ENCODE data around the gene SIAH1.
"Not testable (repeated sequence)": the region's sequence is repeated elsewhere in the genome, so short reads cannot be mapped to it uniquely, and the experiment has no call there.

SIAH1 gene

GRCh38 chr16:48354877-48355855 is 30.0 kb downstream of the SIAH1 start:
- Histone ChIP-seq H3K27ac (ENCODE audit: low read depth in 2 of 2, low read length in 2 of 2) (no peak overlapping the region), H3K9ac (ENCODE audit: low read depth in 1 of 2, low read length in 2 of 2) (peak overlapping the region in 1 of 2 donors; percentile 17), H3K36me3 (ENCODE audit: control insufficient read depth in 2 of 2, insufficient read depth in 2 of 2, low read length in 2 of 2) (peaks cover 21 to 40% of the 10 kb centered on the region in 2 donors), H3K4me3 (ENCODE audit: low read length in 2 of 2) (no peak overlapping the region), H3K4me1 (ENCODE audit: control insufficient read depth in 2 of 2, insufficient read depth in 2 of 2, low read length in 2 of 2) (peaks cover 0 to 4% of the 10 kb centered on the region in 2 donors), H3K27me3 (ENCODE audit: control insufficient read depth in 2 of 2, insufficient read depth in 2 of 2, low read length in 2 of 2) (no peaks in the 10 kb centered on the region), H3K9me3 (ENCODE audit: control insufficient read depth in 2 of 2, low read length in 2 of 2) (no peaks in the 10 kb centered on the region)

GRCh38 chr16:48354385-48354784 is 30.8 kb downstream of the SIAH1 start:
- not testable (repeated sequence) for H3K4me3 ChIP-seq (ENCODE audit: low read length in 2 of 2); H3K27me3 ChIP-seq (ENCODE audit: control insufficient read depth in 2 of 2, insufficient read depth in 2 of 2, low read length in 2 of 2); H3K9ac ChIP-seq (ENCODE audit: low read depth in 1 of 2, low read length in 2 of 2); H3K27ac ChIP-seq (ENCODE audit: low read depth in 2 of 2, low read length in 2 of 2); H3K4me1 ChIP-seq (ENCODE audit: control insufficient read depth in 2 of 2, insufficient read depth in 2 of 2, low read length in 2 of 2); H3K9me3 ChIP-seq (ENCODE audit: control insufficient read depth in 2 of 2, low read length in 2 of 2)
- H3K36me3 ChIP-seq (ENCODE audit: control insufficient read depth in 2 of 2, insufficient read depth in 2 of 2, low read length in 2 of 2), result peaks cover 21 to 40% of the 10 kb centered on the region in 2 donors

- peaks cover 0 to 4% of the 10 kb centered on the region in 2 donors for H3K4me1 ChIP-seq (ENCODE audit: control insufficient read depth in 2 of 2, insufficient read depth in 2 of 2, low read length in 2 of 2)
- H3K9me3 ChIP-seq (ENCODE audit: control insufficient read depth in 2 of 2, low read length in 2 of 2), result no peaks in the 10 kb centered on the region
- peaks cover 21 to 41% of the 10 kb centered on the region in 2 donors for H3K36me3 ChIP-seq (ENCODE audit: control insufficient read depth in 2 of 2, insufficient read depth in 2 of 2, low read length in 2 of 2)
- H3K27ac ChIP-seq (ENCODE audit: low read depth in 2 of 2, low read length in 2 of 2), result no peak overlapping the region
- no peak overlapping the region for H3K9ac ChIP-seq (ENCODE audit: low read depth in 1 of 2, low read length in 2 of 2)
- H3K4me3 ChIP-seq (ENCODE audit: low read length in 2 of 2), result no peak overlapping the region
- H3K27me3 ChIP-seq (ENCODE audit: control insufficient read depth in 2 of 2, insufficient read depth in 2 of 2, low read length in 2 of 2), result no peaks in the 10 kb centered on the region
These were observed 31.5 kb downstream of the SIAH1 start for GRCh38 chr16:48353565-48354163.

- no peak overlapping the region for H3K27ac ChIP-seq (ENCODE audit: low read depth in 2 of 2, low read length in 2 of 2)
- no peak overlapping the region for H3K9ac ChIP-seq (ENCODE audit: low read depth in 1 of 2, low read length in 2 of 2)
- no peaks in the 10 kb centered on the region for H3K27me3 ChIP-seq (ENCODE audit: control insufficient read depth in 2 of 2, insufficient read depth in 2 of 2, low read length in 2 of 2)
- peaks cover 24 to 40% of the 10 kb centered on the region in 2 donors for H3K36me3 ChIP-seq (ENCODE audit: control insufficient read depth in 2 of 2, insufficient read depth in 2 of 2, low read length in 2 of 2)
- H3K9me3 ChIP-seq (ENCODE audit: control insufficient read depth in 2 of 2, low read length in 2 of 2), result no peaks in the 10 kb centered on the region
- no peak overlapping the region for H3K4me3 ChIP-seq (ENCODE audit: low read length in 2 of 2)
- H3K4me1 ChIP-seq (ENCODE audit: control insufficient read depth in 2 of 2, insufficient read depth in 2 of 2, low read length in 2 of 2), result peaks cover 0 to 4% of the 10 kb centered on the region in 2 donors
These were observed 32.4 kb downstream of the SIAH1 start for GRCh38 chr16:48352648-48353390.

- H3K27me3 ChIP-seq (ENCODE audit: control insufficient read depth in 2 of 2, insufficient read depth in 2 of 2, low read length in 2 of 2), result no peaks in the 10 kb centered on the region
- no peak overlapping the region for H3K9ac ChIP-seq (ENCODE audit: low read depth in 1 of 2, low read length in 2 of 2)
- H3K4me1 ChIP-seq (ENCODE audit: control insufficient read depth in 2 of 2, insufficient read depth in 2 of 2, low read length in 2 of 2), result peaks cover 0 to 4% of the 10 kb centered on the region in 2 donors
- no peak overlapping the region for H3K4me3 ChIP-seq (ENCODE audit: low read length in 2 of 2)
- no peaks in the 10 kb centered on the region for H3K9me3 ChIP-seq (ENCODE audit: control insufficient read depth in 2 of 2, low read length in 2 of 2)
- H3K36me3 ChIP-seq (ENCODE audit: control insufficient read depth in 2 of 2, insufficient read depth in 2 of 2, low read length in 2 of 2), result peaks cover 31 to 42% of the 10 kb centered on the region in 2 donors
- H3K27ac ChIP-seq (ENCODE audit: low read depth in 2 of 2, low read length in 2 of 2), result no peak overlapping the region
These were observed 34.5 kb downstream of the SIAH1 start for GRCh38 chr16:48350736-48351135.

- Histone ChIP-seq H3K36me3 (ENCODE audit: control insufficient read depth in 2 of 2, insufficient read depth in 2 of 2, low read length in 2 of 2) (peaks cover 32 to 37% of the 10 kb centered on the region in 2 donors), H3K4me3 (ENCODE audit: low read length in 2 of 2) (no peak overlapping the region), H3K27ac (ENCODE audit: low read depth in 2 of 2, low read length in 2 of 2) (no peak overlapping the region), H3K9me3 (ENCODE audit: control insufficient read depth in 2 of 2, low read length in 2 of 2) (no peaks in the 10 kb centered on the region), H3K27me3 (ENCODE audit: control insufficient read depth in 2 of 2, insufficient read depth in 2 of 2, low read length in 2 of 2) (no peaks in the 10 kb centered on the region), H3K4me1 (ENCODE audit: control insufficient read depth in 2 of 2, insufficient read depth in 2 of 2, low read length in 2 of 2) (no peaks in the 10 kb centered on the region), H3K9ac (ENCODE audit: low read depth in 1 of 2, low read length in 2 of 2) (no peak overlapping the region)
These were observed 37.2 kb downstream of the SIAH1 start for GRCh38 chr16:48347980-48348379.

GRCh38 chr16:48347191-48347865 is 37.9 kb downstream of the SIAH1 start:
- no peaks in the 10 kb centered on the region for H3K27me3 ChIP-seq (ENCODE audit: control insufficient read depth in 2 of 2, insufficient read depth in 2 of 2, low read length in 2 of 2)
- H3K36me3 ChIP-seq (ENCODE audit: control insufficient read depth in 2 of 2, insufficient read depth in 2 of 2, low read length in 2 of 2), result peaks cover 33% of the 10 kb centered on the region in 2 donors
- H3K4me3 ChIP-seq (ENCODE audit: low read length in 2 of 2), result no peak overlapping the region
- H3K27ac ChIP-seq (ENCODE audit: low read depth in 2 of 2, low read length in 2 of 2), result no peak overlapping the region
- H3K9ac ChIP-seq (ENCODE audit: low read depth in 1 of 2, low read length in 2 of 2), result no peak overlapping the region
- H3K4me1 ChIP-seq (ENCODE audit: control insufficient read depth in 2 of 2, insufficient read depth in 2 of 2, low read length in 2 of 2), result no peaks in the 10 kb centered on the region
- H3K9me3 ChIP-seq (ENCODE audit: control insufficient read depth in 2 of 2, low read length in 2 of 2), result no peaks in the 10 kb centered on the region

GRCh38 chr16:48342591-48342990 is 42.6 kb downstream of the SIAH1 start:
- H3K9me3 ChIP-seq (ENCODE audit: control insufficient read depth in 2 of 2, low read length in 2 of 2), result no peaks in the 10 kb centered on the region
- no peaks in the 10 kb centered on the region for H3K27me3 ChIP-seq (ENCODE audit: control insufficient read depth in 2 of 2, insufficient read depth in 2 of 2, low read length in 2 of 2)
- no peak overlapping the region for H3K4me3 ChIP-seq (ENCODE audit: low read length in 2 of 2)
- H3K27ac ChIP-seq (ENCODE audit: low read depth in 2 of 2, low read length in 2 of 2), result no peak overlapping the region
- peaks cover 8 to 25% of the 10 kb centered on the region in 2 donors for H3K36me3 ChIP-seq (ENCODE audit: control insufficient read depth in 2 of 2, insufficient read depth in 2 of 2, low read length in 2 of 2)
- H3K9ac ChIP-seq (ENCODE audit: low read depth in 1 of 2, low read length in 2 of 2), result no peak overlapping the region
- H3K4me1 ChIP-seq (ENCODE audit: control insufficient read depth in 2 of 2, insufficient read depth in 2 of 2, low read length in 2 of 2), result no peaks in the 10 kb centered on the region

GRCh38 chr16:48340054-48340453 is 45.2 kb downstream of the SIAH1 start:
- no peak overlapping the region for H3K27ac ChIP-seq (ENCODE audit: low read depth in 2 of 2, low read length in 2 of 2)
- H3K4me3 ChIP-seq (ENCODE audit: low read length in 2 of 2), result no peak overlapping the region
- no peaks in the 10 kb centered on the region for H3K27me3 ChIP-seq (ENCODE audit: control insufficient read depth in 2 of 2, insufficient read depth in 2 of 2, low read length in 2 of 2)
- no peaks in the 10 kb centered on the region for H3K4me1 ChIP-seq (ENCODE audit: control insufficient read depth in 2 of 2, insufficient read depth in 2 of 2, low read length in 2 of 2)
- peaks cover 9 to 29% of the 10 kb centered on the region in 2 donors for H3K36me3 ChIP-seq (ENCODE audit: control insufficient read depth in 2 of 2, insufficient read depth in 2 of 2, low read length in 2 of 2)
- H3K9ac ChIP-seq (ENCODE audit: low read depth in 1 of 2, low read length in 2 of 2), result no peak overlapping the region
- H3K9me3 ChIP-seq (ENCODE audit: control insufficient read depth in 2 of 2, low read length in 2 of 2), result no peaks in the 10 kb centered on the region

Data from mucosa of rectum (tissue), 2 donors.